PC-9 (cell line): ENCODE measurements around the gene NEK7.

Source experiments
- CTCF ChIP-seq: fragments of 200-600 bp; sonication (generic); conservative IDR thresholded peaks from 2 replicates; pipeline ENCODE4 v1.6.1; 2017; ENCODE audit warnings: mixed run types, antibody characterized with exemption, mild to moderate bottlenecking, moderate library complexity
- EZH2 ChIP-seq: fragments of 200-600 bp; sonication (generic); IDR thresholded peaks from 2 replicates; pipeline ENCODE4 v1.8.0; 2017; ENCODE audit warnings: antibody characterized with exemption, low read depth

GRCh38 chr1:198143797-198144196, 13.0 kb upstream of the NEK7 start:
- TF ChIP-seq CTCF = no peak
- no peak for TF ChIP-seq EZH2
